Measurements from ENCODE around the gene LIPN.
"Not testable (repeated sequence)": the region's sequence is repeated elsewhere in the genome, so short reads cannot be mapped to it uniquely, and the experiment has no call there.

Gene LIPN, protein sequence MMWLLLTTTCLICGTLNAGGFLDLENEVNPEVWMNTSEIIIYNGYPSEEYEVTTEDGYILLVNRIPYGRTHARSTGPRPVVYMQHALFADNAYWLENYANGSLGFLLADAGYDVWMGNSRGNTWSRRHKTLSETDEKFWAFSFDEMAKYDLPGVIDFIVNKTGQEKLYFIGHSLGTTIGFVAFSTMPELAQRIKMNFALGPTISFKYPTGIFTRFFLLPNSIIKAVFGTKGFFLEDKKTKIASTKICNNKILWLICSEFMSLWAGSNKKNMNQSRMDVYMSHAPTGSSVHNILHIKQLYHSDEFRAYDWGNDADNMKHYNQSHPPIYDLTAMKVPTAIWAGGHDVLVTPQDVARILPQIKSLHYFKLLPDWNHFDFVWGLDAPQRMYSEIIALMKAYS

GRCh38 chr10:88759366-88760101 lies at the start of gene LIPN:
TSS of gene LIPN (plus strand) at chr10:88760020. CDS start at chr10:88761406, 1,386 bp downstream.
- in situ Hi-C loops (cut with HindIII; ENCODE audit: low sequenced_read_pairs): no loop called here

GRCh38 chr10:88715517-88715916 lies 44.3 kb upstream of the LIPN start:
- in situ Hi-C loops (cut with HindIII; ENCODE audit: low sequenced_read_pairs): no loop called here

DNA sequence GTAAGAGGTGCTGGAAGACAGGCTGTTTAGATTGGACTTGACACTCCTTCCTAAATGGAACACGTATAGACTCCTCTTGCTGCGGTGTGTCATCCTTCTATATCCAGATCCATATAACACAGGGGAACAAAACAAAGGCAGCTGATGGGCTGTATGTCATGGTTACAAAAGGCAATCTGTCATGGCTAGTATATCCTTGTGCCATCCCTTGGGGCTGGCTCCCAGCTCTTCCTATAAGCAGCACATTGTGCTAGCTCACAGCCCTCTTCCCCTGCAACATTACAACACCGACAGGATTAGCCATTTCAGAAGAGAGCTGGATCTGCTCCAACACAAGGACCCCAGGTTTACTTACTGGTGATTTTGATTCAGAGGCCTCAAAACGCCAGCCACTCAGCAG lies 38.4 kb upstream of the LIPN start:
- in situ Hi-C loops (cut with HindIII; ENCODE audit: low sequenced_read_pairs): no loop called here

- in situ Hi-C loops (cut with HindIII; ENCODE audit: low sequenced_read_pairs): no loop called here
Measured at GRCh38 chr10:88725798-88726197, 34.0 kb upstream of the LIPN start.

DNA sequence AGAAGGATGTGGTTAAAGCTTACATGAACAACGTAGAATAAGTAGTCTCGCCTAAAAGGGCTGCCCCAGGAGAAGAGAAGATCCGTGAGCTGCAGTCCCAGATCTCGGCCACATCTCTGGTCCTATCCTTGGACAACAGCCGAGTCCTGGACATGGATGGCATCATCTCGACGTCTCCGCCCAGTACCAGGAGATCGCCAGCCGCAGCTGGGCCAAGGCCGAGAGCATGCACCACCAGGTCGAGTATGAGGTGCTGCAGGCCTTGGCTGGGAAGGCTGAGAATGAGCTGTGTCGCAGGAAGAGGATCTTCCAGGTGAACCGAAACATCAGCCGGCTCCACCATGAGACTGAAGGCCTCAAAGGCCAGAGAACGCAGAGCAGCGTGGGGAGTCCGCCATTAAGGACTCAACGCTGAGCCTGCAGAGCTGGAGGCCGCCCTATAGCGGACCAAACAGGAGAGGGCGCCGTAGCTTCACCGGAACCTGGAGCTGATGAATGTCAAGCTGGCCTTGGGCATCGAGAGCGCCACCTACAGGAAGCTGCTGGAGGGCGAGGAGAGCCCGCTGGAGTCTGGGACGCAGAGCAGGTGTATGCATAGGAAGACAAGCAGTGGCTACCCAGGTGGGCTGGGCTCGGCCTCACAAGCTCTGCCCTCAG lies 31.6 kb upstream of the LIPN start:
- in situ Hi-C loops (cut with HindIII; ENCODE audit: low sequenced_read_pairs): no loop called here

DNA sequence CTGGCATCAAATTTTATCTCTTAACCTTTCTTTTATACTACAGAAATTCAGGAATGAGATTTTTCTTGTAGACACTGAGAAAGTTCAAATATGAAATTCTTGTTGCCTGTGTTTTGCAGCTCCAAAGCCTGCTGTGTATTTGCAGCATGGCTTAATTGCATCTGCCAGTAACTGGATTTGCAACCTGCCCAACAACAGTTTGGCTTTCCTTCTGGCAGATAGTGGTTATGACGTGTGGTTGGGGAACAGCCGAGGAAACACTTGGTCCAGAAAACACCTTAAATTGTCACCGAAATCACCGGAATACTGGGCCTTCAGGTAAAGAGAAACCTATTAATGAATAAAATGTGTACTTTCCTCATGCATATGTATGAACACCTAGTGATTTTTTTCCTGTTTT lies 29.0 kb upstream of the LIPN start:
- in situ Hi-C loops (cut with HindIII; ENCODE audit: low sequenced_read_pairs): no loop called here

- in situ Hi-C loops (cut with HindIII; ENCODE audit: low sequenced_read_pairs): no loop called here
Measured at GRCh38 chr10:88731296-88731695, 28.5 kb upstream of the LIPN start.

DNA sequence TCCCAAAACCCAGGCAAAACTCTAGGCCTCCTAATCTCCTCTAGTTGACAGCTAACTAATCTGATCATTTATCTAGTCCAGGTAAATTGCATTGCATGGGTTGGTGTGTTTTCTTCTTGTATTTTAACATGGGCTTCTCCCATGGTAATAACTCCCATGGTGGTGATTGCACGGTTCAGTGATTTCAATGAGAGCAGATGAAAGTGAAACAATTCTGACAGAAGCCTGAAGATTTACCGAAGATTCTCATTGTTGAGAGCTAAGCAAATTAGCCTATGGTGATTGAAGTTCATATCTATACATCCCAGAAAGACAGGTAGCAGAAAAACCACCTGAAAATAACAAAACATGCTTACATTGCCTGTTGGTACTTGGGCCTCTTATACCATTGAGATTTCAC lies 26.6 kb upstream of the LIPN start:
- in situ Hi-C loops (cut with HindIII; ENCODE audit: low sequenced_read_pairs): no loop called here

- in situ Hi-C loops (cut with HindIII; ENCODE audit: low sequenced_read_pairs): no loop called here
Measured at GRCh38 chr10:88735661-88736060, 24.2 kb upstream of the LIPN start.

- in situ Hi-C loops (cut with HindIII; ENCODE audit: low sequenced_read_pairs): not testable (repeated sequence)
Measured at GRCh38 chr10:88741921-88742320, 17.9 kb upstream of the LIPN start.

DNA sequence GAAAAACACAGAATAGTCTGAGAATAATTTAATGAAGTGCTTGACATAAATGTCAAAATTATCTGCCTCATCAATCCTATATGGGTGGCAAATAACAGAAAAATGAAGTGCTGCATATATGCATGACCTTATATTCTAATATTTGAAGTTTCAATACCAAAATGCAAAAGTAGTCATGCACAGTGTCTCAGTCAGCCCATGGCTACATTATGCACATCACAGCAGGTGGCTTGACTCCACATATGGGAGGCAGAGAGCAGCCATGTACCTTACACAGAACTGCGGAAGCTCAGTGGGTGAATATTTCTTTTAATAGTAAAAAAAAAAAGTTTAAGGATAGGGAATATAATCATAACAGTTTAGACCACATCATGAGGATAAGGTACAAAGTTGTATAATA lies 17.4 kb upstream of the LIPN start:
- in situ Hi-C loops (cut with HindIII; ENCODE audit: low sequenced_read_pairs): no loop called here

DNA sequence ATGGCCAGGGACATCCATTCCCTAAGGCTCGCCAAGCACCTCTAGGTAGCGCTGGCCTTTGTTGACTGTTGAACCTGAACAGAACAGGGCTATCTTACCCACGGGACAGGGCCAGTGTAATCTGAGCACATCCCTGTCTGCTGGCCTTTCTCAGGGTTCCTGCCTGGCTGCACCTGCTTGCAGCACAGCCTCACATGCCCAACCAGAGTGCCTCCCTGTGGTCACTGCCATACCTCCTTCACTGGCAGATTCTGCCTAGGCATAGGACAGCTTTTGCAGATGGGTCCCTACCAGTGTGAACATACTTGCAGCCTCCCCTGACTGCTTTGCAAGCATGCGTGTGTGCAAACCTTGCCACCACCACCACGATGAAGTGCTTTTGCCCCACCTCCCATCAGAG lies 15.8 kb upstream of the LIPN start:
- in situ Hi-C loops (cut with HindIII; ENCODE audit: low sequenced_read_pairs): no loop called here

- in situ Hi-C loops (cut with HindIII; ENCODE audit: low sequenced_read_pairs): no loop called here
Measured at GRCh38 chr10:88745633-88746032, 14.2 kb upstream of the LIPN start.

DNA sequence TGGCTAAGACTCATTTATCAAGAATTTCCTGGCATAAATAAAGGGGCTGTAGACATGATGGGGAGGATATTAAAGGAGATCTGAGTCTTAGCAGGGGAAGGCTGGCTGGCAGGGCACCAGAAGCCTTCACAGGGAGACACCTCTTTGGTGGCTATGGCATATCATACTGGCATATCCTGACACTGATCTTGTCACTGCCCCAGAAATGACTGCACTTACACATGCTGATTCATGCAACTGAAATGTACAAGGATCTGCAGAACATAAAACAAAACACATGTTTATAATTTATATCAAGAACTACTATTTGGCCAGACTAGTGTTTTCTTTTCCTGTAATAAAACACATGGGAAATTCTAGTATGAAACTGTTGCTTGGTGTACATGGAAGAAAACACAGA lies 5.5 kb upstream of the LIPN start:
- in situ Hi-C loops (cut with HindIII; ENCODE audit: low sequenced_read_pairs): no loop called here

GRCh38 chr10:88755753-88756152 lies 4.1 kb upstream of the LIPN start:
- in situ Hi-C loops (cut with HindIII; ENCODE audit: low sequenced_read_pairs): no loop called here

GRCh38 chr10:88756660-88757059 lies 3.2 kb upstream of the LIPN start:
- in situ Hi-C loops (cut with HindIII; ENCODE audit: low sequenced_read_pairs): no loop called here

DNA sequence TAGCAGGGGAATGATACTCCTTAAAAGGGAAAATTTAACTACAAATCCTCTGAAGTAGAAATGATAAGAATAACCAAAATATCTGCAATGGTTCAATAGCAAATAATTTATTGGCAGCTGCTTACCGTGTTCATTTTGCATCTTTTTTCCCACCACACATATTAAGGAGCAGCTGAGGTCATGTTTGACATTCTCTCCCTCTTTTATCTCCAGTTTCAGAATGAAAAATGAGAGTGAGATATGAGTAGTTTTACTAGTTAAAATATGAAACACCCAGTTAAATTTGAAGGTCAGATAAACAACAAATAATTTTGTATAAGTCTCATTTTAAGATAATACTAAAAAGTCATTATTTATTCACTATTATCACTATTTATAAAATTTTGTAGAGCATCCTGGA lies 3.1 kb downstream of the LIPN start:
- in situ Hi-C loops (cut with HindIII; ENCODE audit: low sequenced_read_pairs): no loop called here

GRCh38 chr10:88763441-88763840 lies 3.6 kb downstream of the LIPN start:
- in situ Hi-C loops (cut with HindIII; ENCODE audit: low sequenced_read_pairs): no loop called here

DNA sequence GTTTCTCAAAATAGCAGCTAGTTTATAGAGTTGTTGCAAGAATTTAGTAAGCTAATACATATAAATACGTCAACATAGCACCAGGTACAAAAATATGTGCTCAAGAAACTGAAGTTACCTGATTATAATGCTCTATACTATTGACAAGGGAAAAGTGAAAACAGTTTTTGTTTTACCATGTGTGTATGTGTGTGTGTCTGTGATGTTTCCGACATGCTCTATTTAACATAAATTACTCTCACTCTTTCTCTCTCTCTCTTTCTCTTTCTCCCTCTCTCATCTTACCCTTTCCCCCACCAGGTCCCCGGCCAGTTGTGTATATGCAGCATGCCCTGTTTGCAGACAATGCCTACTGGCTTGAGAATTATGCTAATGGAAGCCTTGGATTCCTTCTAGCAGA lies 4.3 kb downstream of the LIPN start:
- in situ Hi-C loops (cut with HindIII; ENCODE audit: low sequenced_read_pairs): no loop called here

GRCh38 chr10:88765816-88766215 lies 6.0 kb downstream of the LIPN start:
- in situ Hi-C loops (cut with HindIII; ENCODE audit: low sequenced_read_pairs): no loop called here

- in situ Hi-C loops (cut with HindIII; ENCODE audit: low sequenced_read_pairs): no loop called here
Measured at GRCh38 chr10:88769384-88769783, 9.6 kb downstream of the LIPN start.

DNA sequence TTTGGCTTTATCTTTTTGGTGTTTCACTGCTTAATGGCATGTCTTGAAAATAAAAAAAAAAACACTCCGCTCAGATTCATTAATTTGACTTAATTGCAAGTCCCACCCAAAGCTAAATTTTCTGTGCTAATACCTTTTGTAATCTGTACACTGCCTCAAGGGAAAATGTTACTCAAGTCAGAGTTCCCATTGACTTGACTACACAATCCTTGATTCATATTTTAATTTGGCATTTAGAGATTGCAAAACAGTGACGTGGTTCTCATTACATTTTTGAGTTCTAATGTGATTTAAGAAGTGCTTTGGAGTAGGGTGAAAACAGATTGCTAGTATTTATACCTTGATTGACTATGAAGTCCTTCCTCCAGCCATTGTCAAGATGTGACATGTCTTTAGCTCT lies 21.4 kb downstream of the LIPN start:
- in situ Hi-C loops (cut with HindIII; ENCODE audit: low sequenced_read_pairs): no loop called here
